DND-41 (cell line): Measurements from ENCODE around the gene NTNG2.

Experiments
- CTCF ChIP-seq: IDR thresholded peaks from 2 replicates; pipeline ENCODE4 v1.5.1; 2012; ENCODE audit warnings: borderline replicate concordance, low read length, moderate library complexity, mild to moderate bottlenecking; ENCODE audit not compliant: poor library complexity, severe bottlenecking; ENCODE audit errors: extremely low read depth
- EZH2 ChIP-seq: IDR thresholded peaks from 3 replicates; pipeline ENCODE4 v1.6.1; 2012; ENCODE audit warnings: borderline replicate concordance, low read depth, mild to moderate bottlenecking, moderate library complexity, low read length, inconsistent platforms; ENCODE audit not compliant: severe bottlenecking

GRCh38 chr9:132244582-132245455 lies 83.0 kb downstream of the NTNG2 start:
- TF ChIP-seq CTCF = no peak
- no peak for TF ChIP-seq EZH2
